HepG2 (cell line): ENCODE measurements around the gene BRD1. TPM values are rescaled to one million over a fixed set of nuclear protein-coding genes. Genes with fewer than 3 reads are reported as not detected.

Experiments
- ATAC-seq: fragments of 200-7000 bp; cut with Tn5 transposase; 3 replicates; pipeline ENCODE4 v1.9.1; 2020; ENCODE audit warnings: mild to moderate bottlenecking, moderate library complexity
- BruUV-seq: library from RNA; stranded (reverse); fragments of 400-500 nt; replicated peaks from 2 replicates; lab custom pipeline; 2021; lab: Mats Ljungman, UMichigan
- CTCF ChIA-PET: fragments of 300-600 bp; formaldehyde crosslinking; extraction: SDS; loops from one replicate; lab custom pipeline; 2021; ENCODE audit warnings: low total read pairs, inconsistent platforms, low intra/inter-chr PET ratio; lab: Yijun Ruan, JAX
- POLR2A ChIA-PET: fragments of 350-600 bp; sonication (Branson Sonifier 250); formaldehyde crosslinking; loops from one replicate; lab custom pipeline; 2020; ENCODE audit warnings: antibody characterized with exemption, inconsistent platforms; lab: Yijun Ruan, JAX
- DNase-seq: peaks from one replicate; pipeline ENCODE4 v3.0.0-alpha.2; 2015; ENCODE audit warnings: low spot score
- FAIRE-seq: peaks from 3 replicates; lab custom pipeline; 2011; peaks lifted over from hg19 to GRCh38; lab: Jason Lieb, UNC
- H2AFZ ChIP-seq: one replicate; pipeline ENCODE4 v1.6.1; 2011; ENCODE audit warnings: low read length, inconsistent platforms
- H3K27ac ChIP-seq: fragments of 300-600 bp; 3 replicates; pipeline ENCODE4 v1.8.0; 2011; ENCODE audit warnings: mixed run types, mild to moderate bottlenecking, mixed read lengths, low read length, inconsistent platforms; ENCODE audit not compliant: insufficient read depth; ENCODE audit errors: extremely low read length
- H3K27me3 ChIP-seq, 2 experiments: fragments of 200-600 bp in 1 of 2; 2 replicates in 1 of 2; 3 replicates in 1 of 2; pipeline versions ENCODE4 v1.6.0 to v1.8.0; 2011; ENCODE audit warnings: low read length in 2 of 2, mild to moderate bottlenecking in 2 of 2, moderate library complexity in 2 of 2, inconsistent platforms in 1 of 2; ENCODE audit not compliant: insufficient read depth in 2 of 2, control insufficient read depth in 1 of 2
- H3K36me3 ChIP-seq, 2 experiments: fragments of 200-600 bp in 1 of 2; replicated peaks in 1 of 2; 2 replicates in 1 of 2; 3 replicates in 1 of 2; pipeline versions ENCODE4 v1.5.1 to v1.8.0; 2011; ENCODE audit warnings: low read length in 2 of 2, inconsistent platforms in 1 of 2; ENCODE audit not compliant: insufficient read depth in 2 of 2, control insufficient read depth in 1 of 2
- H3K4me1 ChIP-seq: 2 replicates; pipeline ENCODE4 v1.5.1; 2012; ENCODE audit warnings: low read length, inconsistent platforms; ENCODE audit not compliant: insufficient read depth
- H3K4me2 ChIP-seq: 2 replicates; pipeline ENCODE4 v1.6.0; 2011; ENCODE audit warnings: low read depth, low read length, inconsistent platforms
- H3K4me3 ChIP-seq, 3 experiments: fragments of 200-600 bp in 1 of 3; sonication (generic), shearing (Covaris generic) in 1 of 3; replicated peaks in 1 of 3; 2 replicates each; pipeline ENCODE4 v1.5.1; 2011 to 2016; ENCODE audit warnings: low read length in 3 of 3, inconsistent platforms in 2 of 3, low read depth in 2 of 3, mild to moderate bottlenecking in 2 of 3, control low read depth in 1 of 3, mixed read lengths in 1 of 3; ENCODE audit not compliant: insufficient read depth in 1 of 3
- H3K79me2 ChIP-seq: one replicate; pipeline ENCODE4 v1.6.1; 2011; ENCODE audit warnings: low read length, inconsistent platforms; ENCODE audit not compliant: insufficient read depth
- H3K9ac ChIP-seq: 2 replicates; pipeline ENCODE4 v1.6.0; 2011; ENCODE audit warnings: mild to moderate bottlenecking, low read depth, low read length, inconsistent platforms; ENCODE audit not compliant: insufficient read depth
- H3K9me3 ChIP-seq: 2 replicates; pipeline ENCODE4 v1.5.1; 2012; ENCODE audit warnings: mild to moderate bottlenecking, low read length
- H4K20me1 ChIP-seq: 2 replicates; pipeline ENCODE4 v1.6.0; 2011; ENCODE audit warnings: inconsistent platforms, mild to moderate bottlenecking, low read length, moderate library complexity; ENCODE audit not compliant: insufficient read depth
- FOXK1 ChIP-seq: sonication (generic); formaldehyde crosslinking; IDR thresholded peaks from 2 replicates; pipeline ENCODE4 v1.4.0; 2020; ENCODE audit warnings: low read depth, missing genetic modification reagents, borderline replicate concordance
- PHF5A ChIP-seq: IDR thresholded peaks from one replicate; pipeline ENCODE4 v1.6.1; 2018; ENCODE audit warnings: low read depth, missing genetic modification reagents; ENCODE audit not compliant: unreplicated experiment
- PLRG1 ChIP-seq: fragments of 450-650 bp; conservative IDR thresholded peaks from 2 replicates; pipeline ENCODE4 v1.6.1; 2016
- SAP130 ChIP-seq: IDR thresholded peaks from 2 replicates; pipeline ENCODE4 v1.6.1; 2016; ENCODE audit warnings: low read depth
- SP2 ChIP-seq: sonication (generic); formaldehyde crosslinking; IDR thresholded peaks from 2 replicates; pipeline ENCODE4 v1.5.1; 2020; ENCODE audit warnings: mild to moderate bottlenecking, missing genetic modification reagents
- SYNCRIP ChIP-seq: fragments of 200-400 bp; formaldehyde crosslinking; IDR thresholded peaks from 2 replicates; pipeline ENCODE4 v1.6.1; 2018; ENCODE audit warnings: mild to moderate bottlenecking, low read depth, low read length; ENCODE audit not compliant: insufficient read depth
- ZFP1 ChIP-seq: IDR thresholded peaks from 2 replicates; pipeline ENCODE4 v1.6.1; 2016
- ZNF367 ChIP-seq: sonication (generic); formaldehyde crosslinking; IDR thresholded peaks from 2 replicates; pipeline ENCODE4 v1.4.0; 2020; ENCODE audit warnings: missing genetic modification reagents, borderline replicate concordance
- ZNF546 ChIP-seq: sonication (generic); formaldehyde crosslinking; conservative IDR thresholded peaks from 2 replicates; pipeline ENCODE4 v1.8.1; 2023; ENCODE audit warnings: mild to moderate bottlenecking, missing genetic modification reagents
- WGBS: methylation state at CpG from one replicate; pipeline ENCODE4 v1.1.6; 2017; ENCODE audit warnings: low lambda C conversion rate; 5-methylcytosine and 5-hydroxymethylcytosine counted together
- in situ Hi-C: cut with HindIII; loops from 2 replicates; pipeline ENCODE4 v1.10.0; 2017; ENCODE audit warnings: low pct_unique_long_range_greater_than_20kb; ENCODE audit not compliant: extremely low pct_ligation_motif_present
- intact Hi-C: fragments of 100-400 bp; cut with micrococcal nuclease; formaldehyde crosslinking; loops from one replicate; pipeline ENCODE4 v1.10.0; 2022; ENCODE audit not compliant: unreplicated experiment
- polyA plus RNA-seq, 8 experiments: library from polyadenylated mRNA; depleted of rRNA in 3 of 8; stranded (reverse) in 7 of 8; unstranded in 1 of 8; fragments of >200 nt; fragmentation: Illumina TruSeq in 4 of 8; extraction: Trizol in 4 of 8; gene quantifications; 2 replicates each; pipeline versions ENCODE4 v1.2.1 to v1.2.3, GENCODE V29; 2011 to 2016; ENCODE audit warnings: low read depth in 4 of 8, missing spikeins in 1 of 8, mixed read lengths in 1 of 8; ENCODE audit not compliant: insufficient read depth in 1 of 8
- total RNA-seq, 5 experiments: library from RNA; depleted of rRNA; stranded (reverse); fragments of >200 nt; fragmentation: Illumina TruSeq; extraction: Trizol; gene quantifications; 2 replicates each; pipeline ENCODE4 v1.2.3, GENCODE V29; 2016; ENCODE audit warnings: low read depth in 1 of 5
- TF ChIP-seq, protein P1 (sequence below): sonication (generic); formaldehyde crosslinking; IDR thresholded peaks from 2 replicates; pipeline ENCODE4 v1.9.0; 2021; ENCODE audit warnings: missing genetic modification reagents, borderline replicate concordance
- TF ChIP-seq, protein P2 (sequence below): sonication (generic); formaldehyde crosslinking; IDR thresholded peaks from 2 replicates; pipeline ENCODE4 v1.8.1; 2022; ENCODE audit warnings: low read depth, mild to moderate bottlenecking, missing genetic modification reagents
- TF ChIP-seq, protein P3 (sequence below): sonication (generic); formaldehyde crosslinking; IDR thresholded peaks from 2 replicates; pipeline ENCODE4 v1.4.0; 2020; ENCODE audit warnings: missing genetic modification reagents
- TF ChIP-seq, protein P4 (sequence below): IDR thresholded peaks from 2 replicates; pipeline ENCODE4 v1.6.1; 2016; ENCODE audit warnings: low read depth, missing genetic modification reagents, missing compliant biosample characterization

The BRD1 gene
- total and polyA plus RNA-seq, 2 of the 13 experiments (the other 11 are each of a cell fraction or from before 2014, with no cell fraction given), result 5.1 to 12.0 TPM

DNA sequence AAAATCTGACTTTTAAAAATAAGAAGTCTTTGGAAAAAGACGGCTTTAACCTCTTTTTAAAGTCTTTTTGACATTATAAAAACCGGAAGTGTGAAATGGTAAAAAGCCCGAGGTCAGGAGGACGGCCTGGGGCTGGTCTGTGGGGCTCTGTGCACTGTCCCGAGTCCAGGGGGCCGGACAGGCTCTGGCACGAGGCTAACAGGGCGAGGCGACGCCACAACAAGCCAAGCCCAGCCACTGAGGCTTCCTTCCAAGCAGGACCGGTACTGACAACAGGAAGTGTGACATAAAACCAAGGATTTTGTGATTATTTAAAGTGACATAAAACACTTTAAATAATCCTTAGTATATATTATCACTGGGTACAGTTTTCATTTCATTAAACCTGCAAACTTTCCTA, 39.2 kb downstream of the BRD1 start:
- BruUV-seq, result no TSS peak
- DNase-seq (no peak), ATAC-seq (no peak), FAIRE-seq (no peak)
- no peak overlapping the region for H3K27ac ChIP-seq
- in situ Hi-C loops, result no loop called here
- TF ChIP-seq, protein P1, sequence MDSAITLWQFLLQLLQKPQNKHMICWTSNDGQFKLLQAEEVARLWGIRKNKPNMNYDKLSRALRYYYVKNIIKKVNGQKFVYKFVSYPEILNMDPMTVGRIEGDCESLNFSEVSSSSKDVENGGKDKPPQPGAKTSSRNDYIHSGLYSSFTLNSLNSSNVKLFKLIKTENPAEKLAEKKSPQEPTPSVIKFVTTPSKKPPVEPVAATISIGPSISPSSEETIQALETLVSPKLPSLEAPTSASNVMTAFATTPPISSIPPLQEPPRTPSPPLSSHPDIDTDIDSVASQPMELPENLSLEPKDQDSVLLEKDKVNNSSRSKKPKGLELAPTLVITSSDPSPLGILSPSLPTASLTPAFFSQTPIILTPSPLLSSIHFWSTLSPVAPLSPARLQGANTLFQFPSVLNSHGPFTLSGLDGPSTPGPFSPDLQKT (CRISPR knock-in tag), result no peak
- TF ChIP-seq PLRG1, result no peak
- no peak for TF ChIP-seq PHF5A
- no peak for TF ChIP-seq FOXK1 (CRISPR knock-in tag)
- no peak for TF ChIP-seq ZNF546 (CRISPR knock-in tag)
- TF ChIP-seq, protein P2, sequence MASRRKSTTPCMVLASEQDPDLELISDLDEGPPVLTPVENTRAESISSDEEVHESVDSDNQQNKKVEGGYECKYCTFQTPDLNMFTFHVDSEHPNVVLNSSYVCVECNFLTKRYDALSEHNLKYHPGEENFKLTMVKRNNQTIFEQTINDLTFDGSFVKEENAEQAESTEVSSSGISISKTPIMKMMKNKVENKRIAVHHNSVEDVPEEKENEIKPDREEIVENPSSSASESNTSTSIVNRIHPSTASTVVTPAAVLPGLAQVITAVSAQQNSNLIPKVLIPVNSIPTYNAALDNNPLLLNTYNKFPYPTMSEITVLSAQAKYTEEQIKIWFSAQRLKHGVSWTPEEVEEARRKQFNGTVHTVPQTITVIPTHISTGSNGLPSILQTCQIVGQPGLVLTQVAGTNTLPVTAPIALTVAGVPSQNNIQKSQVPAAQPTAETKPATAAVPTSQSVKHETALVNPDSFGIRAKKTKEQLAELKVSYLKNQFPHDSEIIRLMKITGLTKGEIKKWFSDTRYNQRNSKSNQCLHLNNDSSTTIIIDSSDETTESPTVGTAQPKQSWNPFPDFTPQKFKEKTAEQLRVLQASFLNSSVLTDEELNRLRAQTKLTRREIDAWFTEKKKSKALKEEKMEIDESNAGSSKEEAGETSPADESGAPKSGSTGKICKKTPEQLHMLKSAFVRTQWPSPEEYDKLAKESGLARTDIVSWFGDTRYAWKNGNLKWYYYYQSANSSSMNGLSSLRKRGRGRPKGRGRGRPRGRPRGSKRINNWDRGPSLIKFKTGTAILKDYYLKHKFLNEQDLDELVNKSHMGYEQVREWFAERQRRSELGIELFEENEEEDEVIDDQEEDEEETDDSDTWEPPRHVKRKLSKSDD (CRISPR knock-in tag), result no peak
- TF ChIP-seq SYNCRIP, result no peak
- no peak for TF ChIP-seq ZNF367 (CRISPR knock-in tag)
- TF ChIP-seq SP2 (CRISPR knock-in tag), result no peak
- TF ChIP-seq, protein P3, sequence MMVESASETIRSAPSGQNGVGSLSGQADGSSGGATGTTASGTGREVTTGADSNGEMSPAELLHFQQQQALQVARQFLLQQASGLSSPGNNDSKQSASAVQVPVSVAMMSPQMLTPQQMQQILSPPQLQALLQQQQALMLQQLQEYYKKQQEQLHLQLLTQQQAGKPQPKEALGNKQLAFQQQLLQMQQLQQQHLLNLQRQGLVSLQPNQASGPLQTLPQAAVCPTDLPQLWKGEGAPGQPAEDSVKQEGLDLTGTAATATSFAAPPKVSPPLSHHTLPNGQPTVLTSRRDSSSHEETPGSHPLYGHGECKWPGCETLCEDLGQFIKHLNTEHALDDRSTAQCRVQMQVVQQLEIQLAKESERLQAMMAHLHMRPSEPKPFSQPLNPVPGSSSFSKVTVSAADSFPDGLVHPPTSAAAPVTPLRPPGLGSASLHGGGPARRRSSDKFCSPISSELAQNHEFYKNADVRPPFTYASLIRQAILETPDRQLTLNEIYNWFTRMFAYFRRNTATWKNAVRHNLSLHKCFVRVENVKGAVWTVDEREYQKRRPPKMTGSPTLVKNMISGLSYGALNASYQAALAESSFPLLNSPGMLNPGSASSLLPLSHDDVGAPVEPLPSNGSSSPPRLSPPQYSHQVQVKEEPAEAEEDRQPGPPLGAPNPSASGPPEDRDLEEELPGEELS (CRISPR knock-in tag), result no peak
- no peak for TF ChIP-seq SAP130 (CRISPR knock-in tag)
- TF ChIP-seq ZFP1, result no peak
- TF ChIP-seq, protein P4, sequence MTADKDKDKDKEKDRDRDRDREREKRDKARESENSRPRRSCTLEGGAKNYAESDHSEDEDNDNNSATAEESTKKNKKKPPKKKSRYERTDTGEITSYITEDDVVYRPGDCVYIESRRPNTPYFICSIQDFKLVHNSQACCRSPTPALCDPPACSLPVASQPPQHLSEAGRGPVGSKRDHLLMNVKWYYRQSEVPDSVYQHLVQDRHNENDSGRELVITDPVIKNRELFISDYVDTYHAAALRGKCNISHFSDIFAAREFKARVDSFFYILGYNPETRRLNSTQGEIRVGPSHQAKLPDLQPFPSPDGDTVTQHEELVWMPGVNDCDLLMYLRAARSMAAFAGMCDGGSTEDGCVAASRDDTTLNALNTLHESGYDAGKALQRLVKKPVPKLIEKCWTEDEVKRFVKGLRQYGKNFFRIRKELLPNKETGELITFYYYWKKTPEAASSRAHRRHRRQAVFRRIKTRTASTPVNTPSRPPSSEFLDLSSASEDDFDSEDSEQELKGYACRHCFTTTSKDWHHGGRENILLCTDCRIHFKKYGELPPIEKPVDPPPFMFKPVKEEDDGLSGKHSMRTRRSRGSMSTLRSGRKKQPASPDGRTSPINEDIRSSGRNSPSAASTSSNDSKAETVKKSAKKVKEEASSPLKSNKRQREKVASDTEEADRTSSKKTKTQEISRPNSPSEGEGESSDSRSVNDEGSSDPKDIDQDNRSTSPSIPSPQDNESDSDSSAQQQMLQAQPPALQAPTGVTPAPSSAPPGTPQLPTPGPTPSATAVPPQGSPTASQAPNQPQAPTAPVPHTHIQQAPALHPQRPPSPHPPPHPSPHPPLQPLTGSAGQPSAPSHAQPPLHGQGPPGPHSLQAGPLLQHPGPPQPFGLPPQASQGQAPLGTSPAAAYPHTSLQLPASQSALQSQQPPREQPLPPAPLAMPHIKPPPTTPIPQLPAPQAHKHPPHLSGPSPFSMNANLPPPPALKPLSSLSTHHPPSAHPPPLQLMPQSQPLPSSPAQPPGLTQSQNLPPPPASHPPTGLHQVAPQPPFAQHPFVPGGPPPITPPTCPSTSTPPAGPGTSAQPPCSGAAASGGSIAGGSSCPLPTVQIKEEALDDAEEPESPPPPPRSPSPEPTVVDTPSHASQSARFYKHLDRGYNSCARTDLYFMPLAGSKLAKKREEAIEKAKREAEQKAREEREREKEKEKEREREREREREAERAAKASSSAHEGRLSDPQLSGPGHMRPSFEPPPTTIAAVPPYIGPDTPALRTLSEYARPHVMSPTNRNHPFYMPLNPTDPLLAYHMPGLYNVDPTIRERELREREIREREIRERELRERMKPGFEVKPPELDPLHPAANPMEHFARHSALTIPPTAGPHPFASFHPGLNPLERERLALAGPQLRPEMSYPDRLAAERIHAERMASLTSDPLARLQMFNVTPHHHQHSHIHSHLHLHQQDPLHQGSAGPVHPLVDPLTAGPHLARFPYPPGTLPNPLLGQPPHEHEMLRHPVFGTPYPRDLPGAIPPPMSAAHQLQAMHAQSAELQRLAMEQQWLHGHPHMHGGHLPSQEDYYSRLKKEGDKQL, result no peak
- intact Hi-C loops, result no loop called here
- H2AFZ ChIP-seq, result no peak overlapping the region
- no peaks in the 10 kb centered on the region for H3K27me3 ChIP-seq
- ChIA-PET CTCF (no interaction called here), POLR2A (no interaction called here)
- H3K36me3 ChIP-seq, result peaks cover 50 to 94% of the 10 kb centered on the region in 2 experiments; a peak in 4 of 5 replicates
- H3K9me3 ChIP-seq, result no peaks in the 10 kb centered on the region
- H4K20me1 ChIP-seq, result peaks cover 42% of the 10 kb centered on the region; the same call in 1 of the 2 replicates
- H3K4me3 ChIP-seq, result no peak overlapping the region
- no peak overlapping the region for H3K4me2 ChIP-seq
- H3K9ac ChIP-seq, result no peak overlapping the region
- WGBS, result 93% methylated on average over 11 of the region's 11 CpGs
- H3K79me2 ChIP-seq, result peaks cover 35% of the 10 kb centered on the region
- peaks cover 27% of the 10 kb centered on the region for H3K4me1 ChIP-seq
